ENCODE data around the gene HAO2.

The HAO2 gene

GRCh38 chr1:119380304-119380703, 11.7 kb downstream of the HAO2 start:
- DNase-seq (ENCODE audit: low read depth in 2 of 2): no peak

DNA sequence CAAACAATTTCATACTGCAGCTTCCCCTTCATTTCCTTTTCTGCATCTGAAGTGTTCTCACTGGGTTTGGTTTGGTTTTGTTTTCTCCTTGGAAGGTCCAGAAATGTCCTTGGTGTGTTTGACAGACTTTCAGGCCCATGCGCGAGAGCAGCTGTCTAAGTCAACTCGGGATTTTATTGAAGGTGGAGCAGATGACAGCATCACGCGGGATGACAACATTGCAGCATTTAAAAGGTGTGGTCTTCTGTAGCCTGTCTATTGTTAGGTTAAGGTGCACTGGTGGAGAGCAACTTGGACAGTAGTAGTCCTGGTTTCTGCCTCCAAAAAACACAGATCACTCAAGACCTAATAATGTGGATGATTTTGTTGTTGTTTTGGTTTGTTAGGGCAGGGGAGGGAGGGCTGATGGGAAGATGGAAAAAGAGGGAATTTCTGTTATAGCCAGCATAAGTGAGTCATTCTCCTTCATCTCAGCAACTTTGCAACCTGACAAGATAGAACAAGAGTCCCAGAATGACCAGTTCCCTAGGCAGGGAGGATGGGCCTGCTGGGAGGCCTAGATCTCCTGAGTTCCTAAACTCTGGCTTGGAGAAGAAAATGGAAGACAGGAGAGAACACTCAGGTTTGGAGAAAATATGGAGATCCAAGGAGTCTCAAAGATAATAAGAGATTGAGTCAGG, 12.5 kb downstream of the HAO2 start:
- DNase-seq (ENCODE audit: low read depth in 2 of 2): no peak

DNA sequence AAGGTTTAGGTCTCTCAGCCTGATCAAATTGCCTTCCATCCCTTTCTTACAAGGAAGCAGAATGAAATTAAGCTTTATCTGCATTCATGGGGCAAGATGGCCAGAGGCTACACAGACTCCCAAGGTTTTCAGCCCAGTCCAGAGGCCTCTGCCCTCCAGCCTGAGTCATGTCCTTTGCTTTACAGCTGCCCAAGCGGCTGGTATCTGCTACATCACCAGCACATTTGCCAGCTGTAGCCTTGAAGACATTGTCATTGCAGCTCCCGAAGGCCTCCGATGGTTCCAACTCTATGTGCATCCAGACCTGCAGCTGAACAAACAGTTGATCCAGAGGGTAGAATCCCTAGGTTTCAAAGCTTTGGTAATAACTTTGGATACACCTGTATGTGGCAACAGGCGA, 16.0 kb downstream of the HAO2 start:
- no peak for DNase-seq (ENCODE audit: low read depth in 2 of 2)

- no peak for DNase-seq (ENCODE audit: low read depth in 2 of 2)
These were observed 17.1 kb downstream of the HAO2 start for GRCh38 chr1:119385650-119386049.

- no peak for DNase-seq (ENCODE audit: low read depth in 2 of 2)
These were observed 19.3 kb downstream of the HAO2 start for GRCh38 chr1:119387858-119388257.

DNA sequence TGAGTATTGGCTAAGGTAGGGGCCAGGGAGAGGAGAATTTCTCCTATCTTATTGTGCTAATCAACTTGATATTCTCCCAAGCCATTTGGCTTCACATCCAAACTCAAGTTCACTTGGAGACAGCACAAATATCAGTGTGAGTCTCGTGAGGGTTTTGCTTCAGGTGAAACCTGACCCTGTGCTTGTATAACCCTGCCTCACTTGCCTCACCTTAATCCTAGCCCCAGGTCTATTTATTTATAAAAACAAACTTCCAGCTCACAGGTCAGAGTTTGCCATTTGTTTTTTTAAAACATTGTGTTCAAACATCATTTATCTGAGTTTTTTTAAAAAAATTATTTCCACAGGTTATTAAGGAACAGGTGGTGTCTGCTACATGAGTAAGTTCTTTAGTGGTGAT, 19.9 kb downstream of the HAO2 start:
- no peak for DNase-seq (ENCODE audit: low read depth in 2 of 2)

- no peak for DNase-seq (ENCODE audit: low read depth in 2 of 2)
These were observed 21.9 kb downstream of the HAO2 start for GRCh38 chr1:119390526-119390925.

DNA sequence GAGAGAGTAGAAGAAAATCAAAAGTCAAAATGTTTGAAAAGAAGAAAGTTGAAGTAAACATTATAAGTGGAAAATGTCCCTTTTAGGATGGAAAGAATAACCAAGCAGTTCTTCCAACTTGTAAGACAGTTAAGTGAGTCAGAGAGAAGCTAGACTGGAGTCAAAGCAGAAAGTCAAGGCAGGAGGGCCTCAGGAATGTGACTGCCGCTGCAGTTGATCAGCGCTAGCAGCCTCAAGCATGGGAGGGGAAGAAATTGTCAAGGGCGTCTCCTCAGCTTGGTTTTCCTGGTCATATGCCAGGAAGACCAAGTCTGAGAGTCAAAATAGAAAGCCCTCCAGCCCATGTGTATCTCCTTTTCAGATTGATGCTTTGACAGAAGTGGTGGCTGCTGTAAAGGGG, 23.2 kb downstream of the HAO2 start:
- DNase-seq (ENCODE audit: low read depth in 2 of 2): no peak

DNA sequence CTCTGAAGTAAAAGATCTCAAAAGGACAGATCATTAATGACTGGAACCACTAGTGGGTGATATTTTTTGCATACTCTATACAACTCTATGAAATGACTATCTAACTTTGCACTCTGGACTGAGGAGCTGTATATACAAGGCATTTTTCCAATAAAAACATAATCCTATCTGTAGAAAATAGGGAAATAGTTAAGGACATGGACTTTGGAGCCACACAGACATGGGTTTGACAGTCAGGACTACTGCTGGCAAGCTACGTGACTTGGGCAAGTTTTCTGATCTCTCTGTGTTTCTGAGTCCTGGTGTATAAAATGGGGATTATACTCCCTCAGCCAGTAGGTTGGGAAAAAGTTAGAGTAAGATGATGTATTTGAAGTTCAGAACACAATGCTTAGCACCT, 25.5 kb downstream of the HAO2 start:
- no peak for DNase-seq (ENCODE audit: low read depth in 2 of 2)

DNA sequence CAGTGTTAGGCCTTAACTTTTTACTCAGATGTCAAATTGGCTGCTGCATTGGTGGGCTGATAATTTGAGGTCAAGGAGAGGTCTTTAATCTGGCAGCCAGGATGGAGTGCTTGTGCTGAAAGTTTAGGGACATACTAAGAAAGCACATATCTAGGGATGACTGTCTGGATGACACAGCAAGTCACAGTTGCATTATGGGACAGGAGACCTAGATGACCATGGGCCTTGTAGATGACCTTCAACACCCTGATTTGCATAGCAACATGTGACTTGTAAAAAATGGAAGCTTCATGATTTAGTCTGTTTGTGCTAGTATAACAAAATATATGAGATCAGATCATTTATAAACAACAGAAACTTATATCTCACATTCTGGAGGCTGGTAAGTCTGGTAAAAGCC, 28.4 kb downstream of the HAO2 start:
- no peak for DNase-seq (ENCODE audit: low read depth in 2 of 2)

DNA sequence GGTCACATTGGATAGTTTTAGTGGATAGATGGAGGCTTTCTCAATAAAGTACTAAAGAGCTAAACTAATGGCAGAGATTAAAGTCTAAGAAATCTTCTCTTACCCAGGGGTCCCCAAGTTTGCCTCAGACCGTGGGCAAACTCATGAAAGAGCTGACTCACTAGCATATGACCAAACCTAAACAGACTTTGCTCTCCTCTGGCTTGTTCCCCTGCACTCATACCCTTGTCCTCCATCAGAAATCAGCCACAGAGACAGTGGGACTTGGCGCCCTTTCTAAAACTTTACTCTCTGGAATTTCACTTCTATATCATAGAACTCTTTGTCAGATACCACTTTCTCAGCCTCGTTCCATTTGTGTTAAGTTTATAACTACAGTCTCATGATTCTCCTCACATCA, 29.4 kb downstream of the HAO2 start:
- DNase-seq (ENCODE audit: low read depth in 2 of 2): no peak

DNA sequence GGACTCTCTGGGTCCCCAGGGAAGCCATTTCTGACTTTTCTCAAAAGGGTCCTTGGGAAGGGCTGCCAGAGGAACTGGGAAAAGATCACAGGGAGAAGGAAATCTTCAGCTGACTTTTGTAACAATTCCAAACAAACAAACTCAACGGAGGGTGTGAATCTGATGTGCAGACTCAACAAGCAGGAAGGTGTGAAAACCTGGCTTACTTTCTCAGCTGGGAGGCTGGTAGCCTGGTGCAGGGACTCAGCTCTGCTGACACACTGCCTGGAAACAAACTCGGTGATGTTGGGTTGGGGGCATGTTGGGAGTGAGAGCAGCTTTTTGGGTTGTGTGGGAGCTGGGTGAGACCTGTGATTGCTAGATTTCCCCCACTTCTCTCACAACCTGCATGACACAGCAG, 36.2 kb downstream of the HAO2 start:
- no peak for DNase-seq (ENCODE audit: low read depth in 2 of 2)

- DNase-seq (ENCODE audit: low read depth in 2 of 2): no peak
These were observed 41.1 kb downstream of the HAO2 start for GRCh38 chr1:119409731-119410130.

GRCh38 chr1:119410961-119411360, 42.4 kb downstream of the HAO2 start:
- DNase-seq (ENCODE audit: low read depth in 2 of 2): no peak

DNA sequence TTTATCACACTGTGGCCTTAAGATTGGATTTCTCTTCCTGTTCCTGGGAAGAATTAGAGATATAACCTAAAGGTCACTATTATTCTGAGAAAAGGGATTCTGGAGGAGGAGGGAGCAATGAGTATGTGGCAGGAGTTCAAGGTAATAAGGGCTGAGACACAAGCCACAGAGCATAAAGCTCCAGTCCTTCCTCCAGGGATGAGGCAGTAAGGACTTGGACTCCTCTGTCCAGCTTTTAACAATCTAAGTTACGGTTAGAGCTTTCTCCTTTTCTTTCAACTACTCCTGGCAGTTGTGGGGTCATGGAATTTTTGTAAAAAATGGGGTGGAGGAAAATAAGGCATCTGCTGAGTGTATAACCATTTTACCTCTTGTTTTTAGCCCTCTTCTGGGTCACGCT, 46.4 kb downstream of the HAO2 start, which contains the start of gene HSD3B2:
Gene HSD3B2, plus strand, starts transcription at position 201 of the 400 bp plus-strand sequence. CDS start 270 bp downstream, outside the sequence.
- no peak for DNase-seq (ENCODE audit: low read depth in 2 of 2)

DNA sequence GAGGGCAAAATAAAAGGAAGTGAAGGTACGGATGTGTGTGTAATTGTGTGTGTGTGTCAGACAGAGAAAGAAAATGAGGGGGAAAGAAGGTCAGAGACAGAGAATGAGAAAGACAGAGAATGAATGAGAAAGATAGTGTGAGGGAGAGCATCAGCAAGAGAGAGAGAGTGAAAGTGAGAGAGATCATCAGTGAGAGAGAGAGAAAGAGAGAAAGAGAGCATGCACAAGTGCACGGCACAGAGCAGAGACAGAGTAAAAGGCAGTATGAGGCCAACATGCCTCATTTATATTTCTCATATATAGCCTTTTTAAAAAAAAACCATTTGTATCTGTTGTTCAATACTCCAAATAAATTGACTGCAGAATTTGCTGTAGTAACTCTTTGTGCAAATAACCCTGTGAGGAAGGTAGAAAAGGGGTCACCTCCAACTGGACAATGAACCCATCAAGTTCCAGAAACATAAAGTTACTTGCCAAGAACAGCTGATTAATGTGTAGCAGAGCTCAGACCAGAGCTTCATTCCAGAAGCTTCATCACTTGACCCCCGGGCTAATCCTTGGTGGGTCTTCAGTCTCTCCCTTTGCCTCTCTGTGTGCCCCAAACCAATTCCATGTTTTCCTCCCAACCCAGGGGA, 47.5 kb downstream of the HAO2 start:
- no peak for DNase-seq (ENCODE audit: low read depth in 2 of 2)

GRCh38 chr1:119419109-119419508, 50.5 kb downstream of the HAO2 start:
- no peak for DNase-seq (ENCODE audit: low read depth in 2 of 2)

- DNase-seq (ENCODE audit: low read depth in 2 of 2): no peak
These were observed 52.1 kb downstream of the HAO2 start for GRCh38 chr1:119420638-119421037.

GRCh38 chr1:119422631-119423030, 54.0 kb downstream of the HAO2 start:
- no peak for DNase-seq (ENCODE audit: low read depth in 2 of 2)

DNA sequence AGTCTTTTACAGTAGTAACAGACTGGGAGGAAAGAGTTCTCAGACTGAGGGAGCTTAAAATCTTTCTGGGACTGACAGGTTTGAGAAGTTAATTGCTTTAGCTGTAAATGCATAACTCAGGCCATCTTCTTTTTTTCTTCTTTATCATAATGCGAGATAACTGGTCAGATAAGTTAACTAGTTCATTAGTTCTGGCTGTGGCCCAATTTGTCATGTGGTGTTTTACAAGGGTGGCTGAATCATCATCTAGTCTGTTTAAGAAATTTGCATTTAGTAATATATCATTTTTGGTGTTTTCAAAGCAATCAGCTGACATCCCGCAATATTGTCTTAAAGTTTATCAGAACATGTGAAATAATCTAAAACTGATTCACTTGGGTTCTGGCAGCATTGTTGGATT, 60.4 kb downstream of the HAO2 start:
- no peak for DNase-seq (ENCODE audit: low read depth in 2 of 2)

GRCh38 chr1:119429687-119430086, 61.1 kb downstream of the HAO2 start:
- no peak for DNase-seq (ENCODE audit: low read depth in 2 of 2)

- DNase-seq (ENCODE audit: low read depth in 2 of 2): no peak
These were observed 61.9 kb downstream of the HAO2 start for GRCh38 chr1:119430486-119430885.

- DNase-seq (ENCODE audit: low read depth in 2 of 2): no peak
These were observed 63.3 kb downstream of the HAO2 start for GRCh38 chr1:119431836-119432235.

DNA sequence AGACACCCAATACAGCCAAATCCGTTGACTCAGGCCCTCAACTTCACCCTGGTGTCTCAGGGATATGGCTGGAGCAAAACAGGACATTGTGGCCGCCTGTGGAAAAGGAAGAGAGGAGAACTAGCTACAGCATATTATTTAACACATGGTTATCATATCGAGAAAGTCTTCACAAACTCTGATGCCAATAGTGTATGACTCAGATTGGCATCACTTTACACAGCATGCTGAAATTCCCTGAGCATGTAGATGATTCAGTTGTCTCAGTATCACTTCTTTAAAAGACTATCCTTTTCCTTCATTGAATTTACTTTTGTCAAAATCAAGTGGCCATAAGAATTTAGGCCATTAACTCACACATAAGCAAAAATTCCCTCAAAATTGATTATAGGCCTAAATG, 66.5 kb downstream of the HAO2 start:
- DNase-seq (ENCODE audit: low read depth in 2 of 2): no peak

All from stimulated activated CD8-positive, alpha-beta memory T cell treated with anti-CD3 and anti-CD28 coated beads, Interleukin-7, amount 100 ng/mL, for 1 hour (primary cell).